HG03045 (cell line): ENCODE measurements around the gene NDEL1.

Source experiments
- ATAC-seq: cut with Tn5 transposase; IDR thresholded peaks from one replicate; pipeline ENCODE4 v1.9.1; 2021; ENCODE audit warnings: mild to moderate bottlenecking, moderate library complexity; ENCODE audit not compliant: unreplicated experiment

NDEL1 gene

GRCh38 chr17:8477715-8478441 lies 42.2 kb downstream of the NDEL1 start:
- no peak for ATAC-seq

DNA sequence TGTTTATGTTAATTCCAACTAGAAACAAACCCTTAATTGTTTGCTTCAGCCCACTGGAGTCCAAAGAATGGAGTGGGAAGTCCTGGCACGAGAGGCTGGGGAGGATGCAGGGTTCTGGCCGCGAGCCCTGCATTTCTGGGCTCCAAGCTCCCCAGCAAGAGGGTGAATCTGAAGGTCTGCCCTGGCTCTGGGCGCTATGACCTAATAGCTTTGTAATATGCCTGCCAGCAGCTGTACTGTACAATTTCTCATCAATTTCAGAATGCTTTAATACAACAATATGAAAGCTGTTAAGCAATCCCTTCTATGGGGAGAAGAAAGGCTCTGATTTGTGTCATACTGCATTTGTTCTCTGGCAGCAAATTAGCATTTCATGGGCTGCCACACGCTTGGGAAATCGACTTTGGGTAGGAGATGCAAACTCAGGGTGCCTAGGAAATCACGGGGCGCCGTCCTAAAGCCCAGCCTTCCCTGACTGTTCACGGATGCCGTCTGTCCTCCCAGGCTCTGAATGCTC lies 43.8 kb downstream of the NDEL1 start:
- ATAC-seq, result no peak

DNA sequence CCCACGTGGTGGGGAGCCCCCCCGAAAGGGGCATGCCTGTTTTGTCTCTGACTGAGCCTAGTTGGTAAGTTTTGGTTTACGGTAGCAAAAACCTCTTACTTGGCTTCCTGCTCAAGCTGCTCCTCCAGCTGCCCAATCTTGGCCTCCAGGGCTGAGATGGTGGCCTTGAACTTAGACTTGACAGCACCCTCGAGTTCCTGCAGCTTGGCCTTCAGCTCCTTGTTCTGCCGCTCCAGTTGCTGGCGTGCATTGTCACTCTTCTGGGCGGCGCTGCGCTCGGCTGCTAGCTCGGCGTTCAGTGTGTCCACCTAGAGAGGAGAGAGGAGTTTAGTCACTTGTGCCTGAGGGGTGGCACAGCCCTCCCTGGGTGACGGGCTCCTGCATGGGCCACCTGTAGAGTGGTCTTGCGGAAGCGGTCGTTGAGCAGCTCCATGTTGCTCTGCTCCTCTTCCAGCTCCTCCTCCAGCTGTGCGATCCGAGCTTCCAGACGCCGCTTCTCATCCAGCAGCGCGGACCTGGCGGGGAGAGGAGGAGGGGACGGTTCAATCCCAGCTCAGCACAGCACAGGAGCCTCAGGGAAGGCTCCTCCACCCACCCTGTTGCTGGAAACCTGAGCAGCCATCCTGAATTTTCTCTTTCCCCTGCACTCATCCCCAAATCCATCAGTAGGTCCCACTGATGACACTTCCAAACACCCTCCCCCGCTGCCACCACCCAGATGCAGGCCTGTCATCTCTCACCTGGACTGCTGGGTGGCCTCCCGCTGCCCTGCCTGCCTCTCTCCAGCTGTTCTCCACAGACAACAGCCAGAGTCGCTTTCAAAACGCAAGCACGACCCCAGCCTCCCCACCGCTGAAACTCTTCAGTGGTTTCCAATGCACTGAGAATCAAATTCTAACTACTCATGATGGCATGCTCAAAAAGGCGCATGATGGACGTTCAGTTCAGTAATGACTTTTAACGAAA lies 44.6 kb downstream of the NDEL1 start:
- no peak for ATAC-seq

DNA sequence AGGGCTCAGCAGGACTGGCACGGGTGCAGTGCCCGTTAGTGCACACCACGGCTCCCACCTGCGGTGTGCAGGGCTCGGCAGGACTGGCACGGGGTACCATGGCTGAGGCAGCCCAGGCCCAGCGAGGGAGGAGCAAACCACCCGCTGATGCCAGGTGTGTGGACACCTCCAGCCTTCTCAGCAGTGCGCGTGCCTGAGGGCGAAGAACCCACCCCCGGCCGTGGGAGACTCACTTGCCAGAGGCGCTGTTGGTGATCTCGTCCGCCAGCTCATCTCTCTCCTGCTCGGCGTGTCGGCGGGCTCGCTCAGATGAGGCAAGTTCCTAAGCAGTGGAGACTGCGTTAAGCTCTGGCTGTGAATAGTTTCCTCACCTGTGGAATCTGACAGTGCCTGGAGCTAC lies 45.4 kb downstream of the NDEL1 start:
- no peak for ATAC-seq

DNA sequence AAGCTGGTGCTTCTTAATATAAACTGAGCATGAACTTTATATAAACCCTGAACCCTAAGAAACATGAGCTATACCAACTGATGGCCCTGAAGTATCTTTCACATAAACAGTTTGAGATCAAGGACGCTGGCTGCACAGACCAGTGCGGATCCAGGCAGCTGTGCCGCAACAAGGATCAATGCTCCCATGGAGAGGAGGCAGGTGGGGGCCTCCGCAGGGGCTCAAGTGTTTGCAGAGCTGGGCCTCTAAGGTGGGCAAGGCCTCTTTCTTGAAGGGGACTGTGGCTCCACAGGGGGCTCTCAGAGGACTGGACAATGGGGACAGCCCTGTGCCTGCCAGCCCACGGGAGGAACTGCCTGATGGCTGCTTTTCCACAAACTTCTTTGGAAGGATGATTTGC lies 46.0 kb downstream of the NDEL1 start:
- ATAC-seq, result no peak

DNA sequence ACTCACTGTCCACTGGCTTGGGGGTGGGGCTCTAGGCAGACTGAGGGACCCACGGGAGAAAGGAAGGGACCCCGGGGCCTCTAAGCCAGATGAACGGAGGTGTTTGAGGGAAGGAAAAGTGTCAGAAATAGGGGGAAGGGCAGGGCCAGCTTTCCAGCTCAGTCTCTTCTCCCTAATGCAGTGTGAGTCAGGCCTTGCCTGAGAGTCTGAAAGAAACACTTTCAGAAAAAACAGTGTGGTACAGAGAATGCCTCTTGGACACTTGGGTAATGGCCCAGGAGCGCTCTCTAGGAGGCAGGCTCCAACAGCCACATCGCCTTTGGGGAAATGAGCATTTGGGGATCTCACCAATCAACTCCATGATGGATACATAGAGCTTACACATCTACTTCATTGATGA lies 46.9 kb downstream of the NDEL1 start:
- no peak for ATAC-seq

DNA sequence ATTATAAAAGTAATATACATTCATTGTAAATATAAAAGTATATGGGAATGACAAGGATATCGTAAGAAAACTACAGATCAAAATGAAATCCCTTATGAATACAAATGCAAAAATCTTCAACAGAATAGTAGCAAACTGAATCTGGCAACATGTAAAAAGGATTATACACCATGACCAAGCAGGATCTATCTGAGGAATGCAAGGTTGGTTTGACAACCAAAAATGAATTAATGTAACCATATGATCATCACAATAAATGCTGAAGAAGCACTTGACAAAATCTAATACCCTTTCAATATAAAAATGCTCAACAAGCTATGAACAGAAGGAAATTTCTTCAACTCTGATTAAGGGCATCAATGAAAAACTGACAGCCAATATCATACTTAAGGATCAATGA lies 48.8 kb downstream of the NDEL1 start:
- no peak for ATAC-seq

GRCh38 chr17:8485491-8485890 lies 49.8 kb downstream of the NDEL1 start:
- ATAC-seq, result no peak

DNA sequence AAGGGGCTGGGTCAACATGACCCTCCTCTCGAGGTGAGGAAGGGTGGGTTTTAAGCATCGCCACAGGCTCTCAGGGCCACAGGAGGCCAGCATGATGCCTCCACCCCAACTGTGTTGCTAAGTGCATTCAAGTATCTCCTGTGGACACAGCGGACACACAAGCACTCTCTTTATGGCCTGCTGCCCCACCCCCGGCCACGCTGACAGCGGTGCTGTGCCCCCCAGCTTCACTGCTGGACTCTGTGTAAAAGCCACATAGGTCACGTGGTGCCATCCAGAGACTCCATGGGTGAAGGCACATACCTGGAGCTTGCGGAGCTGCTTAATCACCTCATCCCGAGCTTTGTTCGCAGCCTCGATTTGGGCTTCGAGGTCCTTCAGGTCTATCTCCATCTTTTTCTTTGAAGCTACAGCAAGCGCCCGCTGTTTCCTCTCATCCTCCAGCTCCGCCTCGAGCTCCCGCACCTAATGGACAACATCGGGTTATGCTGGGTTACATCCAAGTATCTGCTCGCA lies 51.5 kb downstream of the NDEL1 start:
- no peak for ATAC-seq

GRCh38 chr17:8487743-8488142 lies 52.1 kb downstream of the NDEL1 start:
- ATAC-seq, result no peak

- ATAC-seq, result no peak
These were observed 52.8 kb downstream of the NDEL1 start for GRCh38 chr17:8488491-8488890.

- no peak for ATAC-seq
These were observed 53.2 kb downstream of the NDEL1 start for GRCh38 chr17:8488901-8489300.

GRCh38 chr17:8489841-8490240 lies 54.2 kb downstream of the NDEL1 start:
- ATAC-seq, result no peak

GRCh38 chr17:8490256-8491023 lies 54.8 kb downstream of the NDEL1 start:
- no peak for ATAC-seq

DNA sequence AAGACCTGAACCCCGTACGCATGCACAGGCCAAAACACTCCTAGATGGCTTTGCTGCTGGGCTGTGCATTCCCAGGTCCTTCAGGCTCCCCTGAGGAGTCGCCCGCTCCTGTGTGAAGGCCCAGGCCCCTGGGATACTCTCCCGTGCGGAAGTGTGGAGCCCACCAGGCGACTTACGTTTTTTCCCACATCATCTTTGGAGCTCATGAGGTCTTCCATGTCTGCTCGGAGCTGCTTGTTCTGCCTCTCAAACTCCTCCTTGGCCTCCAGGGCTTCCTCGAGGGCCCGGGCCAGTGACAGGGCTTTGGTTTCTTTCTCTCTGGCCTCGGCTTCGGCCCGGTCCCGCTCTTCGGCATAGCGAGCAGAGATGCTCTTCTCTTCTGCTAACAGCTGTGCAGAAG lies 56.4 kb downstream of the NDEL1 start:
- no peak for ATAC-seq

GRCh38 chr17:8494021-8494420 lies 58.3 kb downstream of the NDEL1 start:
- ATAC-seq, result no peak

DNA sequence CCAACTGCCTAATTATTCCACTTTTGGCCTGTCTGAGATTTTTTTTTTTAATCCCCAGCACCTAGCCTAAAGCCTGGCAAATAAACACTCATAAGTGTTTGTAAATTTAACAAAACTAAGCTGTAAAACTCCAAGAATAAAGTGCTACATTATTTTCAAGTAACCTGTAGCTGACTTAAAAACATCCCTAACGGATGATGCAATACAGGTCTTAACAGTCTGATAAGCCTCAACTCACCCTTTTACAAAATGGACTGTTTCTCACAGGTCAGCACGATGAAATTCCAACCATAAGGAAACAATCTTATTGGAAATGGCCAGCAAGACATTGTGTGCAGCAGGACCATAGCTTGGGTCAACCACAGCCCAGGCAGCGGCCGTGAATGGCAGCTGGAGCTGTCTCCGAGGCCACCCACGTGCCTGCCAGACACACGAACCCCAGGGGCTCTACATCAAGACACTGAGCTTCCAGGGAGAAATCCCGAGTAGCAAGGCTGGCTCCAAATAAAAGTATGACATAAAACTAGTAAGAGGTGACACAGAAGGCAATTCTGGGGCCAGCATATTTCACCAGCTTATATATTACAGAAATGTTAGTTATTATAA lies 58.9 kb downstream of the NDEL1 start:
- ATAC-seq, result no peak

DNA sequence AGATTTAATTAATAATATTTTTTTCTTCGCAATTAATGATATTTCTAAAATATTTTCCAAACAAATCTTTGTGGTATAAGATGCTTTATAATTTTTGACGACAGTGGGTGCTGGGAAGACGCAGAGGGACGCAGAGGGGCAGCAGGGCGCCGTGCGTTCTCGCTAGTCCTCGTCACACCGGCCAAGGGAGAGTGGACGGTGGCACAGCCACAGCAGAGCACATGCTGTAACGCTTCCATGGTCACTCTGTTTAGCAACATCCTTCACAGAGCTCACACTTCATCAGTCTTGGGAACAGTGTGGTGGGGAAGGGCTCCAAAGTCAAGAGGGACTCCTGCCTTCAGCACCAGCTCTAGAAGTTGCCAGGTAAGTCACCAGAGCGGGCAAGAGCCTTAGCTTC lies 60.4 kb downstream of the NDEL1 start:
- ATAC-seq, result no peak

DNA sequence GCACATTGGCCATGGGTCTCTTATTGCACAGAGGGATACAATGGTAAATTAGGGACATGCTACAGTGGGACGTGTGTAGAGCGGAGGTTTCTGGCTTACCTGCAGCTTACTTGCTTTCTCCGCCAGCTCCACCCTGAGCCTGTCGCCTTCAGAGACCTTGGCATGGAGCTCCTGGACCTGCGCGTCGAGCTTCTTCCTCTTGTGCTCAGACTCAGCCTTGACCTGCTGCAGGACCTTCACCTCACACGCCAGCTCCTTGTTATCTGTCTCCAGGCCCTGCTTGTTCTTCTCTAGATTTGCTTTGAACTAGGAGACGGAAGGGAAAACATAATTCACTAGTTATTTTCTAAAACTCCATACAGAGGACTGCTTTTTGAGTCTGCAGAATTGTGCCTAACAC lies 63.5 kb downstream of the NDEL1 start:
- no peak for ATAC-seq

GRCh38 chr17:8499614-8500013 lies 63.9 kb downstream of the NDEL1 start:
- no peak for ATAC-seq

DNA sequence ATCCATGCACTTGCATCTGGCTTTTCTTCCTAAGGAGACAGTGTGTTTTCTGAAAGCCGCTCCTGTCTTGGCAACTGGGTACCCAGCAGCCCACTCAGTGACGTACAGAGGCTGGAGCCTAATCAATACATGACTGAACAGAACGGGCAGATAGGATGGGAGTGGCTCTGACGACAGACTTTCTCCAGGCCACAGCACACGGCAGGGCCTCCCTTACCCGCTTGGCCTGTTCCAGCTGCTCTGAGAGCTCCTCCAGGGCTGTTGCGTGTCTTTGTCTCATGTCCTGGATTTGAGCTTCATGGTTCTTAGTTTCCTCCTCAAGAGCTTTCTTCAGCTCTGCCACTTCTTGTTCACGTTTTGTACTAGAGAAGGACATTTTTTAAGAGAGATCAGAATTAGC lies 64.9 kb downstream of the NDEL1 start:
- ATAC-seq, result no peak
